HTR-8/SVneo (cell line): ENCODE results near the gene DMPK.
A peak's percentile ranks its signal among the peaks of the same experiment; 100 is the strongest.

ENCODE experiments used
- DNase-seq: peaks from one replicate; pipeline ENCODE4 v3.0.0; 2011; ENCODE audit warnings: low spot score, mixed read lengths; ENCODE audit not compliant: insufficient read length
- FAIRE-seq: peaks from 2 replicates; lab custom pipeline; 2011; peaks lifted over from hg19 to GRCh38; lab: Jason Lieb, UNC

DMPK gene

DNA sequence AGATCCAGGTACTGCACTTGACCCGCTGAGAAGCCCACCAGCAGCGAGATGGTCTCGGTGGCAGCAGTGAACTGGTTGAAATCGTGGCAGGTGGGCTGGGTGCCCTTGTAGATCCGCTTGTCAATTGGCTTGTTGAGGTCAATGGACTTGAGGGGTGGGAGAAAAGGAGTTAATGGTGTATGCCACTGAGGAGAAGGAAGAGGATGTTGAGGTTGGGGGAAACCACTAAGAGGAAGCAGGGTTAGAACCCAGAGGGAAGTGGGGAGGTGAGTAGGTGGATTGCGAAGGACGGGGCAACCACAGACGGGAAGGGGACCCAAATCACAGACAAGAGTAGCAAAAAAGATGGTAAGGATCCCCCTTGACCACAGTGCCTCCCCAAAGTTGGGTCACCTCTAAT, 8.7 kb upstream of the DMPK start:
- DNase-seq, result no peak
- FAIRE-seq, result no peak

- FAIRE-seq, result no peak
- no peak for DNase-seq
These were observed 6.9 kb upstream of the DMPK start for GRCh38 chr19:45789035-45789786.

- DNase-seq (no peak), FAIRE-seq (no peak)
These were observed 4.2 kb upstream of the DMPK start for GRCh38 chr19:45786533-45786894.

DNA sequence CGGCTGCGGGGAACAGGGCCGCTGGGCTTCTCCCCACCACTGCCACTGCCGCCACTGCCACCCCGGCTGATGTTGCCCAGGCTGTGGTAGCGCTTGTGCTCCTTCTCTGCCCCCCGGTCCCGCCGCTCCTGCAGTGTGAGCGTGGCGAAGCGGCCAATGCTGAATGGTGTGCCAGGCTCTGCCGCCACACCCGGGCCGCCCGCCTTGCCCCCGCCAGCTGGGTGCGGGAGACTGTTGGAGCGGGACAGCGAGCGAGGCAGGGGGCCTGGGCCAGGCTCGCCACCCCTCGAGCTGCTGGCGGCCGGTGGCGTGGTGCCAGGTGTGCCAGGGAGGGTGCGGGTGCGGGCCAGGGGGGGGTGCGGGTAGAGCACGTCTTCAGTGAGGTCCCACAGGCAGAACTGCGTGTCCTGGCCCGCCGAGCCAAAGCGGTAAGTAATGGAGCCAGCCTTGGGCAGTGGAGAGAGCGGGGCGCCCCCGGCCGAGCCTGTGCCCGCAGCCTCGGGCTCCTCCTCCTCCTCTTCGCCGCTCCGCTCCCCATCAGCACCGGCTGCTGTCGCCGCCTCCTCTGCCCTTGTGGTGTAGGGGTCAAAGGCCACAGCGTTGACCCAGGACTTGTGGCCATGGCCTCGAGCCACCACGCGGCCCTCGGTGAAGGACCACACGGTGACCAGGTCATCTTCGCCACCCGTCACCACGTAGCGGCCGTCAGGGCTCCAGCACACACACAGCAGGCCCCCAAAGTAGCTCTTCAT, 3.7 kb upstream of the DMPK start:
- FAIRE-seq, result no peak
- no peak for DNase-seq

DNA sequence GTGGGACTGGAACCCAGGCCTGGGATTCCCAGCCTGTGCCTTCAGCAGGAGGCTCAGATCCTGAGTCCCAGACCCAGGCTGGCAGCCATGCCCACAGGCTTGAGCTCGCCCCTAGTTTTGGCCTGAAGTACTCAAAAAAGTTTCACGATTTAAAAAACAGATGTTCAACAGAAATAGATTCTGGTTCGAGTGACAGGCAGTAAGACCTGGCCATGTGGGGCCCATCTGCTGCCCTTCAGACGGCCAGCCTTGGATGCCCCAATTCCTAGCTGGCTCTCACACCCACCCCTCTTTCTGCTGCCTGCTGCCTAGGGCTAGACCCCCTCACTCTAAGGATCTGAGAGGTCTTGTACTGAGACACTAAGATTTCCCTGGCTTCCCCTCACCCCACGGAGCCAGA, 2.8 kb upstream of the DMPK start:
- FAIRE-seq, result no peak
- no peak for DNase-seq

DNA sequence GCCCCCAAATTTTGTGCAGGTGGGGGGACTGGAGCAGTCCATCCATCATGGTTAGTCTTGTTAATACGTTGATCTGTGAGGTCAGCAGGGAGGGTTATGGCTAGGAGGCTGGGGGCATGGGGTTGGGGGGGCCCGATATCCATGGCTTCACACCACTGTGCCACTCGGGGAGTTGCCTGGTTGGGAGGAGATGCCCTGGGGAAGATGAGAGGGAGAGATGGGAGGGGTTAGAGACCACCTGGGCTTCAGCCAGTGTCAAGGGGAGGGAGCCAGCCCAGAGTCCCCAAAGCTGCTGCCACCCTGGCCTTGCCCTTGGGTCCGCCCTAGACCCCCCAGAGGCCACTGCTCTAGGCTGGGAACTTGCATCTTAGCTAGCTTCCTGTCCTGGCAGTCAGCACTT, 1.8 kb upstream of the DMPK start:
- DNase-seq, result no peak
- no peak for FAIRE-seq

DNA sequence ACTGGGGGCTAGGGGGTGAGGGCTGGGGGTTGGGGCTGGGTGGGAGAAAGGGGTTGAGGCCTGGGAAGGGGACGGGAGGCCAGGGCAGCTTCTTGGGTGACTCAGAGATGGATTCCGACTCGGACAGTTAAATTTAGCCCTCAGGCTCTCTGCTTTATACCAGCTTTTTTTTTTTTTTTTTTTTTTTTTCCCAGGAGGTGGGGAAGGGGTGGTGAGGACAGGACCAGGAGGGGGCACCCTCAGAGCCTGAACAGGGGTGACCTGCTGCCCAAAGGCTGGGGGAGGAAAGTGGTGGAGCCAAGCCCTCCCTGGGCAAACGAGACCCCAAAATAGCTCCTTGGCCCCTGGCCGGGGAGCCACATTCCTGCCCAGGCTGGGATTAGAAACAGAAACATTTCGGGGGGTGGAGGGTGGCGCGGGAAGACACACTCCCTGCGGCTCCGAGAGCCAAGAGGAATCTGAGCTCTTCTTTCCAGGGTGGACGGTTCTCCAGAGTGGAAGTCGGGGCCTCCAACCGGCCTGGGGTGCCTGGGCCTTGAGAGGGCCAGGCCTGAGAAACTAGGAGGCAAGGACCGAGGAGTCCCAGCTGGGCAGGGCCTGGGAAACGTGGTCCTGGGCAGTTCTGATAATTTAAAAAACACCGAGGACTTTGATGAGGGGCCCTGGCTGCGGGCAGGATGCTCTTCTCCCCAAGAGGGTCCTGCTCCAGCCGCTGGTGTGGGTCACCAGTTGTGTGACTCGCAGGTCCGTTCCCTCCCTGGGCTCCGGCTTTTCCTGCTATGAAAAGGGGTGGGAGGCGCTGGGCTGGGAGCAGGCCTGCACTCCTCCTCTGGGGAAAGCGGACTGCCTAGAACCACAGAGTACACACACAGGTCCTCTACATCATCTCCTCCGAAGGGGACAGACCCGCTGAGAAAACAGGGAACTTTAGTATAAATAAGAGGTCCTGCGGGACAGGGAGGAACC, 813 bp upstream of the DMPK start:
- DNase-seq (peak; percentile 83), FAIRE-seq (no peak)

DNA sequence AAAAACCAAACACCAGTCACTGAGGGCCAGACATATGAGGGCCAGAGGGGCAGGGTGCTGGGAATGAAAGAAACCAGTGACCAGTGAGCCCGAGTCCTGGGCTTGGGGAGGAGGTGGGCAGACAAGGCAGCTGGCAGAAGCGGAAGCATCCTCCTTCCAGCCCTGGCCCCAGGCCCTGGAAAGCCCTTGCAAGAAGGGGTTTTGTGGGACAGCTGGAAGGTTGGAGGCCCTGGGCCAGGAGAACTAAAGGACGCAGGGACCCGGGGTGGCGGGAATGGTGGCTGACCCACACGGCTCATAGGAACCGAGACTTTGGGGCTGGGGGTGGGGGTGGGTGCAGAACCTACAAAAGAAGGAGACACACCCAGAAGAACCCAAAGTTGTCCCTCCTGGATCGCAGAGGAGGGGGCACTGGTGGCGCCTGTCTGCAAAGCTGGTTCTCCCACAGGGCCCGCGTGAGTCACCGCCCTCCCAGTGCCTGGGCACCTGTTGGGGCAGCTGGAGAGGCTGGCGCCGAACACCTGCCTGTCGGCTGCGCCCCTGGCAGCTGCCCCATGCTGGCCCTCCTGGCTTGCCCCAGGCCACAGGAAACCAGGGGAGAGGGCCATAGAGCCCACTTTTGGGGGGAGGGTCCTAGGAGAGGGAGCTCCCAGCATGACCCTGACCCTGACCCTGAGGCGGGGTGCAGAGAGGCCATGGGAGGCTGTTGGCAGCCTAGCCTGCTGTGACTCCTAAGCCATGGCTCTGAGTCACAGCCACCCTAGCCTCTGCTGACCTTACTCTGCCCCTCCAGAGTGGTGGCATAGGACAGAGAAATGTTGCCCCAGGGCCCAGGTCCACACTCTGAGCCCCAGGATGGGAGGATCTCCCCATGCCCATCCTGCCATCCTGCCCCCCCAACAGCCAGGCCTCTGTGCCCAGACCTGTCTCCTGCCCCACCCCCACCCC, 802 bp downstream of the DMPK start:
- FAIRE-seq (no peak), DNase-seq (peak; percentile 40)

DNA sequence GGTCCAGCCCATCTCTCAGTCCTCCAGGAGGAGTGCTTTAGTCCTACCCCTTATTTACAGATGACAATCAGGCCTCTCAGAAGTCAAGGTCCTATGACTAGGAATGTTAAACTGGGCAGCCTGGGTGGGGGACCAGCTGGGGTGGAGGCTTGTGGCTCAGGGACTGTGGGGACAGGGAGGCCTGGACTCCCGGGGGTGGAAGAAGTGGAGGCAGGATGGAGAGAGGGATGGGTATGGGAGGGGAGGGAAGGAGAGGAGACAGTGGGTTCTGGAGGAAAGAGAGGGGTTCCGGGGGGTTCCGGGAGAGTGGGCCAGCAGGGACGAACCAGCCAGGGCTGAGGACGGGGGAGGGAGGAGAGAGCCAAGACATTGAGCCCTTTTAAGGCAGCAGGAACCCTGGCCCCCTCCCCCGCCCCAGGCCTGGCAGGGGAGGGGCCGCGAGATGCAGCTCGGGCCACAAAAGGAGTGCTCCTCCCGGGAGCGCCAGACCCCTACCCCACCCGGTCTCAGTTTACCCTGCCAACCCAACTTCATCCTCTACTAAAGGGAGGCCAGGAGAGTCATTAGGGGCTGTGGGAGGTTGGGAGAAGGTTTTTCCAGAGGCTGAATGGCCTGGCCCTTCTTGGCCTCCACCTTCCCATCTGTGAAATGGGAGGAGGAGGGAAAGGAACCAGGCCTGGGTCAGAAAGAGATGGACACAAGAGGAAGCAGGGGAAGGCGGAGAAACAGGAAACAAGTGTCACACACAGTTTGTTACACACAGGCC, 1.7 kb downstream of the DMPK start:
- FAIRE-seq (no peak), DNase-seq (no peak)

- peak; percentile 26 for FAIRE-seq
- no peak for DNase-seq
These were observed 2.2 kb downstream of the DMPK start for GRCh38 chr19:45780146-45780447.

GRCh38 chr19:45779231-45780145, 2.8 kb downstream of the DMPK start:
- DNase-seq (no peak), FAIRE-seq (no peak)

DNA sequence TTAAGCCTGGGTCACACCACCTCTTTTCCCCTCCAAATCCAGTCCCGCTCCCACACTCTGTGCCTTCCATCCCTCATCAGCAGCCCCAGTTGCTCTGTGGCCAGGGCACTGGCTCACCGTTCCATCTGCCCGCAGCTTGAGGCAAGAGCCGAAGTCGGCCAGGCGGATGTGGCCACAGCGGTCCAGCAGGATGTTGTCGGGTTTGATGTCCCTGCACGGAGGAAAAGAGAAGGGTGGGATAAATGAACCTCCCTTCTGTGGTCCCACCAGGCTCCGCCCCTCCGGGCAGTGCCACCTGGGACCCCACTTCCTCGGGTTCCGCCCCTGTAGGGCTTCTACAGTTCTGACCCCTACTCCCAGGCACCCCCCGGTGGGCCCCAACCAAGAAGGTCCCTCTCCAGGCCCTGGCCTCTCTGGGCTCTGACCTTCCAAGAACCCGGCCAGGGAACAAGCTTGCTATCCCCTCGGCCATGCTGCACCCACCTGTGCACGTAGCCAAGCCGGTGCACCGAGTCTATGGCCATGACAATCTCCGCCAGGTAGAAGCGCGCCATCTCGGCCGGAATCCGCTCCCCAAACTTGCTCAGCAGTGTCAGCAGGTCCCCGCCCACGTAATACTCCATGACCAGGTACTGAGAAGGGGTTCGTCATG, 4.2 kb downstream of the DMPK start:
- no peak for FAIRE-seq

GRCh38 chr19:45777395-45777961, 4.8 kb downstream of the DMPK start:
- FAIRE-seq, result no peak
- DNase-seq, result no peak

More for the DNA sequence above, 4.2 kb downstream of the DMPK start:
- DNase-seq, result no peak

DNA sequence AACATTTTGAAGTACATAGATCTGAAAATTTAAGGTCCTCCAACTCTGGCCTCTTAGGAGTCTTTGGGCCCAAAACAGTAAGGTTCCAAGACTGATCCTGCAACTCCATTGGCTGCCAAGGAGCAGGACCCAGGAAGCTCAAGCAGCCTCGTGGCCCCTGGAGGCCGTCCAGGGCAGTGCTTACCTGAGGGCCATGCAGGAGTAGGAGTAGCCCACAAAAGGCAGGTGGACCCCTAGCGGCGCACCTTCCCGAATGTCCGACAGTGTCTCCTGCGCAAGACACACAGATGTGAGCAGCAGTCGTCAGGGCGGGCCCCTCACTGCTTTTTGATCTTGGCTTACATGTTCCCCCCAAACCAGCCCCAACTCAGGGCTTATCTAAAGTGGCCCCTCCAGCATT, 7.5 kb downstream of the DMPK start:
- DNase-seq (no peak), FAIRE-seq (no peak)

DNA sequence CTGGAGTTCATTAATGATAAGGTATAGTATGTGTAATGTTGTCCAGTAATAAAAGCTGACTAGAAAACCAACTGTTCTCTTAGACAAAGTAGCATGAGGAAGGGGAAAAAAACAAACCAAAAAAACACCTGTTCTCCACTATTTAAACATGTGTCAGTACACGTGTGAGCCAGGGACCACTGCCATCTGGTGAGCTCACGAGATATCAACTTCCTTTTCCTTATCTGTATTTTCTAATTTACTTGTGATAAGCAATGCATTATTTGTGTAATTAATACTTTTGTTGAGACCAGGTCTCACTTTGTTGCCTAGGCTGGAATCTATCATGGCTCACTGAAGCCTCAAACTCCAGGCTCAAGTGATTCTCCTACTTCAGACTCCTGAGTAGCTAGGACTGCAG, 8.9 kb downstream of the DMPK start:
- DNase-seq (no peak), FAIRE-seq (no peak)

GRCh38 chr19:45772912-45773311, 9.4 kb downstream of the DMPK start:
- FAIRE-seq (no peak), DNase-seq (no peak)

DNA sequence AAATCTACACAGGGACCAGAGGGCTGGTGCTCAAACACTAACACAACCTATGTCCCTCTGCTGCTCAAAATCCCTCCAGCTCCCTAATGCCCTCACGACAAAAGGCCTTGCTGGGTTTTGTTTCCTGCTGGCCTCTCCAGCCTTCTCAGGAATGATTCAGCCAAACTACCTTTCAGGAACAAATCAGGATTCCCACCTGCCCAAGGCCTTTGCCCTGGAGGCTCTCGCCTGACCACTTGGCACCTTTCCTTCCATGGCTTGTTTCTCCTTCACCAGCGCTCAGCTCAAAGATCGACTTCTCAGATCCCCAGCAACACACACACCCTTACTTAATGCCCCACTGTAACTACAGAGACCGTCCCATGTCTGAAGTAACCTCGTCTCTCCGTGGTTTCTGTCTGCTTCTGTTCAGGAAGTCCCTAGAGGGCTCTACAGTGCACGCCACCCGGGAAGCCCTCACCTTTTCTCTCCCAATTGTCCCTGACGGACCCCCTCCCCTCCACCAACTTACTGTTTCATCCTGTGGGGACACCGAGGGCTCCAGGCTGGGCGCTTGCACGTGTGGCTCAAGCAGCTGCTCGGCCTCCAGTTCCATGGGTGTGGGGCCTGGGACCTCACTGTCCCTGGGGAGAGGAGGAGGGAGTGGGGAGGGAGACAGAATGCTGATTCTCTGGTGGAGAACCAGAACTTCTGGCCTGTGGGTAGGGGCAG, 10.0 kb downstream of the DMPK start:
- DNase-seq (no peak), FAIRE-seq (no peak)
